Left renal cortex interstitium (tissue), 4 donors: ENCODE results near the gene ATG16L1. TPM values are rescaled to one million over a fixed set of nuclear protein-coding genes. Genes with fewer than 3 reads are reported as not detected.

Source experiments
- DNase-seq, 4 donors: peaks; one replicate each; pipeline ENCODE4 v3.0.0-alpha.2; 2013; ENCODE audit warnings: low read depth in 4 of 4, low spot score in 2 of 4, missing footprints in 1 of 4
- polyA plus RNA-seq, 4 donors: library from polyadenylated mRNA; unstranded; fragments of 120-200 nt; gene quantifications; one replicate each; pipeline ENCODE4 v1.2.1, GENCODE V29; 2013; ENCODE audit not compliant: insufficient read length in 4 of 4

ATG16L1 gene
- polyA plus RNA-seq, 4 donors: 19.1 to 26.3 (median 24.0) TPM

DNA sequence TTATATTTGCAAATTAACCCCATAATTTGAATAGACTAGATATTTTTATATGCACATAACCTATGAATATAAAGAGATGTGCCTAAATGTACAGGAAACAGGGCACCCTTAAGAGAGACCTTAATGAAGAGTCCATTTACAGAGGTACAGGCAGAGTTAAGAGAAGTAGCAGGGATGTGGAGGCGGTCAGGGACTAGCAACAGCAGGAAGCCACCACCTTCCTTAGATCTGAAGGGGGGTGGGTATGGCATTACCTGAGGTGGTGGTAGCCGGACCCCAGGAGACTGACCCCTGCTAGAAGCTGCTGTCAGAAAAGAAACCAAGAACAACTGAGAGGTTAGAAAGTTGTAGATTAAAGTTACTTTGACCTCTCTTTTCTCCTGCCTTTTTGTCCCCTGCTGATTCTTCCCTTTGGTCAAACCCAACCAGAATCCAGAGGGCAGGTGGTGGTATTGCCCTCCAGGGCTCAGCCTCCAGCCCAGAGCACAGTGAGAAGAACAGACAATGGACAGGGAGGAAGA is 24.9 kb upstream of the ATG16L1 start:
- no peak for DNase-seq

- DNase-seq: no peak
Observed at GRCh38 chr2:233227346-233227978, 24.0 kb upstream of the ATG16L1 start.

DNA sequence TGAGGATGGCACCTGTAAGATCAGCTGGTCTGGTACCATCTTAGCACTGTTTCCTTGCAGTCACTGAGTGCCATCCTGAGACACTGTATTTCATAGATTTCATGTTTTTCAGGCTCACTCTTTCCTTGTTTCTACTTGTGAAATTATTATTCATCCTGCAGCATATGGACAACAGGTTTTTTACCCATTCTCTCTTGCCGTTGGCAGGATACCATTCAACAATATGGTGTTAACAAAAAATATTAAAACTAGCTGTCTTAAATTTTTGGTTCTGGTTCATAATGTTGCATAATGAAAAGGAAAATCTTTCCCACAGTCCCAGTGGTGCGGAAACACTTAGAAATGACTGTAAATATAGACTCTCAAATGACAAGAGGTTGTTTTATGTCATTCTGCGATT is 23.1 kb upstream of the ATG16L1 start:
- no peak for DNase-seq

DNA sequence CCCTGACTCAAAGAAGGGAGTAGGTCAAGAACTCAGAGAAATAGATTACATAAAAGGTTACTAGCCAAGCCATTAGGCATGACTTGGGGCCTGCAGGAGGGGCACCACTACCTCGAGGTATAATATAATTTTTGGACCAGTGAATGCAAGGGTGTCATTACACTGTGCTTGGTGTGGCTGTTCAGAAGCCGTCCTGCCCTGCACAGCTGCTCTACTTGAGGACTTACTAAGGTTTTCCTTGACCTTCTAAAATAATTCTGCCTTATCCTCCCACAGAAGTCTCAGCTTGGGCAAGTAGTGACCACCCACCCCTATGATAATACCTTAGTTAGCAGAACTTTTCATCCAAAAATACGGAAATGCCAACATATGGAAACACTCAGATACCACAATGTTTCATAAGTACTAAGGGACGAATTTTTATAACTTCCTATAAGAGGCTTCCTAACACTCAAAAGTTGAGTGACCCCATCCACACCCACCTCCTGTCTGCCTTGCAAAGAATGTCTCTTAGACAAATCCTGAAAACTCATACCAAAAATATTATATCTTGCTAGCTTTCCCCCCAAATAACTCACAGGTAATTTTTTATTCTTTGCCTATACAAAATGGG is 17.7 kb upstream of the ATG16L1 start:
- DNase-seq: no peak

DNA sequence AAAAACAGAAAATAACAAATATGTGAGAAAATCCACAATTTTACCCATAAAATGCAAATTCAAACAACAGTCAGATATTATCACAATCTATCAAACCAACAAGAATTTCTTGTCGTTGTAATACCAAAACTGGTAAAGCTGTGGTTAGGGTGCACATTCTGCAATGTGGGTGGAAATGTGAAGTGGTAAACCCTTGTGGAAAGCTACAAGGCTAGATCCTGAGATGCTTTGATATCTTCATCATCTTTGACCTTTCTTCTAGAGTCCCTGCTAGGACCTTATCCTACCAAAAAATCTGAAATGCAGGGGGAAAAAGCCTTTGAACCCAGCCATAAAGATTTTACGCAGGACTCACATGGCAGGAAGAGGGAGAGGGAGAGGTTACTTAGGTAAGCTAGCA is 17.2 kb upstream of the ATG16L1 start:
- no peak for DNase-seq

GRCh38 chr2:233234996-233235395 is 16.5 kb upstream of the ATG16L1 start:
- DNase-seq: no peak

GRCh38 chr2:233235977-233236376 is 15.5 kb upstream of the ATG16L1 start:
- no peak for DNase-seq

GRCh38 chr2:233236820-233237589 is 14.5 kb upstream of the ATG16L1 start:
- DNase-seq: no peak

DNA sequence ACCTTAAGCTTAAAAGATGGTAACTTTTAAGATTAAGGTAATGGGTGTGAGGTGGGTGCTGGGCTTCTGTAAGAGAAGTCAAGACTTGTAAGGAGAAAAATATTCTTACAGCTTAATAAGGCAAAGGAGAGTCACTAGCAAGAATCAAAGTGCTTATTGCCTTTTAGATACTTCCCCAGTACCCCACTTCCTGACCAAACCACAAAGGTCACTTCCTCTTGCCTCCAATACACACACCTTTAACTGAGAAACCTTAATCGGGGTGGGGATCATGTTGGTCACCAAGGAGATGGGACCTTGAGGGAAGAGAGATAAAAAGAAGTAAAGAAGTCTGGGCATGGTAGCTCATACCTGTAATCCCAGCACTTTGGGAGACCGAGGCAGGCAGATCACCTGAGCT is 10.6 kb upstream of the ATG16L1 start:
- DNase-seq: no peak

DNA sequence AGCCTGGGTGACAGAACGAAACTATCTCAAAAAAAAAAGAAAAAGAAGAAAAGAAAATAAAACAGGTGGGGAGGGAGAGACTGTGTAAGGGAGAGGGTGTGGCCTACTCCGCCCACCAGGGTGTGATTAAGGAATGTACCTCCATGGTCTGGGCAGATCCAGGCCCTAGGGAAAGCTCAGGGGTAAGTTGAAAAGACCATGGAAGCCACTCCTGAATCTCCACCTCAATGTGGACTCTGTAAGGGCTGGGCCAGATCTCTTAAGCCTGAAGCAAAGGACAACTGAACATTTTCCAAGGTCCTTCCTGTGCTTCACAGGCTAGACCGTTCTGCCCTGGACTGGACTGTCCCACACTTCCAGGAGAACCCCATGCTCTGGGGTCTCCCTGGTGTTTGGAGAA is 9.7 kb upstream of the ATG16L1 start:
- no peak for DNase-seq

DNA sequence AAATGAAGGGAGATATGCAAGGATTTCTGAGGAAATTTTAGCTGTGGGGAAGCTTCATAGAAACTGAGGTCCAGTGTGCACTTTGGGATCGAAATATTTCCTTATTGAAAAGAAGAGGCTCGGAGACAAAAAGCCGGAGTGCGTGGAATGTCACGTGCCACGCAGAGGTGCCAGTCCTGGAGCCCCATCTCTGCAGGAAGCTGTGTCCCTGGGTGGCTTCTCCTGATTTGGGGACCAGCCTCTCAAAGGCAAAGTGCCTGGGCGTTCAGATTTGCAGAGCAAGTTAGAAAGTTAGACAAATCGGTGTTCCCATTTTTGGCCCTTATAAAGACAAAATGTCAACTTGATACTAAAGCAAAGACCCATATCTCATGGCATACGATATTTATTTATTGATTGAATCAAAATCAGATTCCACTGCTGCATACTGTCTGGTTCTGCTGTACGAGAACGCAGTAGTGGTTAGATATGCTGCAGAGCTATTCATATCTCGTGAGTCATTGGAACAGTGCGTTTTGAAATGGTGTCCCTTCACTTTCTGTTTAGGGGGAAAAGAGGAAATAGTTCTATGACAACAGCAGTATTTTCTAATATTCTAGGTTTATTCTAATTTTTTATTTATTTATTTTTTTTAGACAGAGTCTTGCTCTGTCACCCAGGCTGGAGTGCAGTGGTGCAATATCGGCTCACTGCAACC is 9.1 kb upstream of the ATG16L1 start:
- DNase-seq: no peak

- no peak for DNase-seq
Observed at GRCh38 chr2:233243348-233243747, 8.1 kb upstream of the ATG16L1 start.

DNA sequence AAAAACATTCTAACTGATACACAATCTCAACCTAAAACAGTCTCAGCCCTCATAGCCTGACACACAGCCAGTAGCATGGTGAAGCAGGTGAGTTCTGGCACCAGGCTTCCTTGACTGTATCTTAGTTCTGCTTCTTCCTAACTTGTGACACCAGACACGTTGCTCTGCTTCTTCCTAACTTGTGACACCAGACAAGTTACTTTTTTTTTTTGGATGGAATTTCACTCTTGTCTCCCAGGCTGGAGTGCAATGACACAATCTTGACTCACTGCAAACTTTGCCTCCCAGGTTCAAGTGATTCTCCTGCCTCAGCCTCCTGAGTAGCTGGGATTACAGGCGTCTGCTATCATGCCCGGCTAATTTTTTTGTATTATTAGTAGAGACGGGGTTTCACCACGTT is 6.7 kb upstream of the ATG16L1 start:
- no peak for DNase-seq

GRCh38 chr2:233245406-233245805 is 6.1 kb upstream of the ATG16L1 start:
- no peak for DNase-seq

DNA sequence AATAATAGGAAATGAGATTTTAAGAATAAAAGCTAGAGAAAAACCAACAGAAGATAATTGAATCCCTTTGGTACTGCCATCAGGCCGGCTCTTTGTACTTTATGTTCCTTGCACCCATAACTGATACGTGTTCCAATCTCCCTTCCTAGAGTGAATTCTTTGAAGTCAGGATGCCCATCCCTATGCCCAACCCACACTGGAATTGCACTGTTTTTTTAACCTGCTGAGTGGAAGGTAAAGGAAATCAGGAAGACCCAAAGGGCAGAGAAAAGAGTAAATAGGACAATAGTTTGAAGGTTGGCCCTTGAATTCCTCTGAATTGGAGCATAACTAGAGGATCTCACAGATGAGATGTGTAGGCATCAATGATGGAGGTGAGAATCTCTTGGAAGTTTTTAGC is 4.4 kb upstream of the ATG16L1 start:
- DNase-seq: no peak

GRCh38 chr2:233247744-233248143 is 3.7 kb upstream of the ATG16L1 start:
- DNase-seq: no peak

DNA sequence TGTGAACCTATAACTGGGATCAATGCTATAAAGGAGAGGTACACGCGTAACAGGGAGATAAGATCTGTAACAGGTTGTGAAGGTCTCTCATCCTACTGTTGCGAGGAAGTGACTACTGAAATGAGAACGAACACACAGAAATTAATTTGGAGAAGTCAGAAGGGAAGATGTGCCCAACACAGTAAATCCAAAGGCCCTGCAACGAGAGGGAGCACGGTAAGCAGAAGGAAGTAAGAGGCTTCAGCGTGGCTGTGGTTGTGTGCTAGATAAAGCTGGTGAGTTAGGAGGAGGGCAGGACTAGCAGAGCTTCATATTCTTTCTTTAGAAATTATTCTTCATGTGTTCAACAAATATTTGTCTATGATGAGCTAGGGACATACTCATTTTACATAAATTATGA is 2.5 kb upstream of the ATG16L1 start:
- no peak for DNase-seq

DNA sequence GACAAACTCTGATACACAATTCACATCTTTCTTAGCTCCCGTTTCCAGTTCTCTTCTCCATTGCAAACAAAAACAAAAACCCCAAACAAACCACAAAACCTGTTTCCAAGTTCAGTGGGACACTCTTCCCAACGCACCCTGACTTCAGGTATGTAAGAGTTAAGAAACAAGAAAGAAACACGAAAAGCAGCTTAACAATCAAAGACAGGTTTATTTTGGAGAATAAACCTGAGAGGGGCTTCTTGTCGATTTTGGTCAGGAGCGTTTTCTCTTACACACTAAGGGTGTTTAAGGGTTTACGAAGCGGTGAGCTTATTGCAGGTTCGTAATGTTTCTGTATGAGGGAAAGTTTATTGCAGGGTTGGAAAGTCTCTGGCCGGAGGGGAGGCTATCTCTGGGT is 905 bp upstream of the ATG16L1 start:
- DNase-seq: no peak

DNA sequence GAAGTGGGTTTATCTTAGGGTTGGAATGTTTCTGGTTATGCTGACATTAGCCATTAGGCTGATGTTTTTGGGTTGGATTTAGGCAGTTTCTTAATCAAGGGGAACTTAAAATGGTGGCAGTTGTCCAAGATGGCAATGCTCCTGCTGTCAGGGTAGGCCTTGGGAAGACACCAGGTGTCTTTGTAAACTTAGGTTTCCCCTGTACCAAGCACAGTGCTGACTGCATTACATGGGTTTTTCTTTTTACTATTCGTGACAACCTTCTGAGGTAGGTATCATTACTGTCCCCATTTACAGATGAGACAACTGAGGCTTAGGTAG is 528 bp upstream of the ATG16L1 start:
- DNase-seq: no peak

DNA sequence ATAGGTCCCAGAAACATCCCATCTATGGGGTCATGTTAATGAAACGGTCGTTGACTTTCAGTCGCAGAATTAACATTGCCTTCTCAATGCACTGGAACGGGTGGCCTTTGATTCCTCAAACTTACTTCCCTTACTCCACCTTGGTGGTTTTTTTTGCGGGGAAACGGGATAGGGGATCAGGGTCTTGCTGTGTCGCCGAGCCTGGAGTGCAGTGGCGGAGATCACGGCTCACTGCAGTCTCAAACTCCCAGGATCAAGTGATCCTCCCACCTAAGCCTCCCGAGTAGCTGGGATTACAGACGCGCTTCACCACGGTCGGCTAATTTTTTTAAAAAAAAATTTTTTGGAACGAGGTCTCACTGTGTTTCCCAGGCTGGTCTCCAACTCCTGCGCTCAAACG is 754 bp downstream of the ATG16L1 start:
- peak in 2 of 4 donors; percentile 1 to 3 for DNase-seq

GRCh38 chr2:233255151-233255550 is 3.7 kb downstream of the ATG16L1 start:
- DNase-seq: no peak
